GM12873 (cell line): ENCODE data around the gene TXNRD1.

Source experiments
- TF ChIP-seq, protein P1 (sequence below): IDR thresholded peaks from 2 replicates; pipeline ENCODE4 v1.5.1; 2012; ENCODE audit warnings: low read depth, mild to moderate bottlenecking, moderate library complexity, low read length, control low read depth; ENCODE audit not compliant: insufficient read depth; ENCODE audit errors: missing control alignments

TXNRD1 gene

DNA sequence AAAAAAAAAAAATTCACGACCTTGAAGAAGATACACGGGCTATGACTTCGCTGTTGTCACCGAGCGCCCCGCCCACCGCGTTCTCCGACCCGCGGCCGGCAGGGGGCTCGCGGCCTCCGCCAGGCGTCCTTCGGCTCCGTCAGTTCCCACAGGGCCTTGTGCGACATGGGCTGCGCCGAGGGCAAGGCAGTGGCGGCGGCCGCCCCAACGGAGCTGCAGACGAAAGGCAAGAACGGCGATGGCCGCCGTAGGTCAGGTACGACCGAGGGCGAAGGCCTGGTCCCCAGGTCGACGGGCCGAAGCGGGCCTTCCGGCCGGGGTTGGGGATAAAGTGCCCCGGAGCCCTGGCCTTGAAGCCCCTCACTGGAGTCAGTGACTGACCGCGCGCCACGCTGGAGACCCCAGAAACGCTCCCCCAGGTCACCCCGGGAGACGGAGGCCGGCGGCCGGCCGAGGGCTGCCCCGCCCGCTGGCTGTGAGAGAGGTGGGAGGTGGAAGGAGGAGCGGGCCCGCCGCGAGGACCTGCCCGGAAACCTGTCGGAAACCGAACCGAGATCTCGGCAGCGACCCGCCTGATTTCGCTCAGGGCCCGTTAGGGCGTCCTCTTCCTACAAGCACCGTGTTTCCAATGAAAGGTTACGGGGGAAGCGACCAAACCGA lies at the start of gene TXNRD1:
Gene TXNRD1 (plus strand): TSS at position 142 of the 660 bp plus-strand sequence. CDS start 24 bp downstream, at position 166.
- TF ChIP-seq, protein P1, sequence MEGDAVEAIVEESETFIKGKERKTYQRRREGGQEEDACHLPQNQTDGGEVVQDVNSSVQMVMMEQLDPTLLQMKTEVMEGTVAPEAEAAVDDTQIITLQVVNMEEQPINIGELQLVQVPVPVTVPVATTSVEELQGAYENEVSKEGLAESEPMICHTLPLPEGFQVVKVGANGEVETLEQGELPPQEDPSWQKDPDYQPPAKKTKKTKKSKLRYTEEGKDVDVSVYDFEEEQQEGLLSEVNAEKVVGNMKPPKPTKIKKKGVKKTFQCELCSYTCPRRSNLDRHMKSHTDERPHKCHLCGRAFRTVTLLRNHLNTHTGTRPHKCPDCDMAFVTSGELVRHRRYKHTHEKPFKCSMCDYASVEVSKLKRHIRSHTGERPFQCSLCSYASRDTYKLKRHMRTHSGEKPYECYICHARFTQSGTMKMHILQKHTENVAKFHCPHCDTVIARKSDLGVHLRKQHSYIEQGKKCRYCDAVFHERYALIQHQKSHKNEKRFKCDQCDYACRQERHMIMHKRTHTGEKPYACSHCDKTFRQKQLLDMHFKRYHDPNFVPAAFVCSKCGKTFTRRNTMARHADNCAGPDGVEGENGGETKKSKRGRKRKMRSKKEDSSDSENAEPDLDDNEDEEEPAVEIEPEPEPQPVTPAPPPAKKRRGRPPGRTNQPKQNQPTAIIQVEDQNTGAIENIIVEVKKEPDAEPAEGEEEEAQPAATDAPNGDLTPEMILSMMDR: peak; percentile 89

DNA sequence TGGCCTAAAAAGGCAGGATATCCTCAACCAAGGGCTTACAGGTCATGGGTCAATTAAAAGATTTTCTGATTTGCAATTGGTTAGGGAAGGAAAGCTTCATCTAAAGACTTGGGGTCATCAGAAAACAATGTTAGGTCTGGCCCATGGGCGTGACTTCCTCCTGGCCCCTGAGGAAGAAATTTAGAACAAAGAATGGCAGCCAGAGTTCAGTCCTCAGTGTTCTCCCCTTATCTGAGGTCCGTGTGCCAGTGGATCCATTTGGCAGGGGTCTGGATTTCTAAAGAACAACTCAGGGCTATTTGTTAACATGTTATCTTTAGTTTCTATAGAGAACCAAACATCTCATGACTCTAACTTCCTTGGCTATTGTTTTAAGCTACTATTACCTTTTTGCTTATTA lies 49.8 kb upstream of the TXNRD1 start:
- TF ChIP-seq, protein P1: no peak

GRCh38 chr12:104166465-104166864 lies 49.1 kb upstream of the TXNRD1 start:
- TF ChIP-seq, protein P1: no peak

DNA sequence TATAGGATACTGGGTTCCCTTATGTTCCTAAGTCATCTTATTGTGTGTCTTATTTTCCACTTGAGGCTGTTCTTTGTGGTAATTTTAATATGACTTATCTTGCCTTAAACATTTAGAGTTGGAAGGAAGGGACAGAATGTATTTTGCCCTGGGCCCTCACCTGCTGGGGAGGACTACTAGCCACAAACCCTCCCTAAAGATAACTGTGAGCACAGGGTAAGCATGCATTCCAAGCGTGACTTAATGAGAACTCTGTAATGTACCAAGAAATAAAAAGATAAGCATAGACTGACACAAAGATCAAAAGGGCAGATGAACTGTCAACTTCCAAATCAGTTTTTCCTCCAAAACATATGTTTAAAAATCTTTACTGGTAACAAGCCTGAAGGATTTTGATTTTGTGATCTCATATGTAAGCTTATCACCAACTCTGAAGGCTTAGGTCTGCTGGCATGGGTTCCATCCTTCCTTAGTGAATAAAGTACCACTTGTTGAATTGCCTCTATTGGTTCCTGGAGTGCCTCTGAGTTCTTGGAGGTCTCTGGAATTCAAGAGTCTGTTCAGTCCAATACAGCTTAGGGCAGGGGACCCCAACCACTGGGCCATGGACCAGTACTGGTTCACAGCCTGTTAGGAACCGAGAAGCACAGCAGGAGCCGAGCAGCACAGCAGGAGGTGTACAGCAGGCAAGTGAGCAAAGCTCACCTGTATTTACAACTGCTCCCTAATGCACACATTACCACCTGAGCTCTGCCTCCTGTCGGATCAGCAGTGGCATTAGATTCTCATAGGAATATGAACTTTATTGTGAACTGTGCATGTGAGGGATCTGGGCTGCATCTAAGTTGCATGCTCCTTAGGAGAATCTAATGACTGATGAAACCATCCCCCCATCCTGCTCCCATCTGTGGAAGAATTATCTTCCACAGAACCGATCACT lies 47.8 kb upstream of the TXNRD1 start:
- TF ChIP-seq, protein P1: no peak

- TF ChIP-seq, protein P1: no peak
Observed at GRCh38 chr12:104168596-104168995, 47.0 kb upstream of the TXNRD1 start.

DNA sequence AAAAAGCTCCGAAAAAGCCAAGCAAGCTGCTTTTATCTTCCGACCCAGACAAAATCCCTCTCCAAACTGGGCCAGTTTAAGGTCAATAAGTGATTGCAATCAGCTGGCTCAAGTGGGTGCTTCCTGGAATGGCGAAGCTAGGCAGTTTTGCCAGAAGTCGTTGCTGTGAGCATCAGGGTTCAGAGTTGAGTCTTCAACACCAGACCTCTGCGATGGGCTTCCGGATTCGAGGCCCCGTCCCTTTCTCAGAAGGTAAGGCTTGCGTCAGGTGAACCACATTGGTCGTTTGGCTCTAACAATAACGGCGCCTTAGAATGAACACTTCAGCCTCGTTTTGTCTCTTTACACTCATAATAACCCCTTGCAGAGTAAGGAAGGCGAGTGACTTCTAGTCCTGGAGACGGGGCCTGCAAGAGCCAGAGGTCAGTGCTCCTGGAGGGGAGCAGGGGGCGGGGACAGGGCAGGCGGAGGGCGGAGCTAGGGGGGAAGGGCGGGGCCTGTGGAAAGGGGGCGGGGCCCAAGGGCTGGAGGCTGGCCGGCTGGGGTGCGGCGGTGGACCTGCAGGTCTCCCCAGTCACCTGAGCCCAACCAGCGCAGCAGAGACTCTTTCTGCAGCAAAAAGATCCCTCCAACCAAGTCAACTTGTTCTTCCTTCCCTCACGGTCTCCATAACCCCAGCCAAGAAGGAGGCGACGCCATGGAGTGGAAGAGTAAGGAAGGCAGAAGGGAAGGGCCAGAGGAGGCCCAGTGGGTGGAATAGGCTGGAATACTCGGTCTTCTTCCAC lies 43.6 kb upstream of the TXNRD1 start:
- TF ChIP-seq, protein P1: no peak
